IMR-90 (cell line): Measurements from ENCODE around the gene CNOT3. TPM values are rescaled to one million over a fixed set of nuclear protein-coding genes. Genes with fewer than 3 reads are reported as not detected.
"Not testable (repeated sequence)": the region's sequence is repeated elsewhere in the genome, so short reads cannot be mapped to it uniquely, and the experiment has no call there.

ENCODE experiments used
- ATAC-seq: fragments of 200-7000 bp; cut with Tn5 transposase; 2 replicates; pipeline ENCODE4 v1.9.1; 2020; ENCODE audit warnings: low read depth, mild to moderate bottlenecking, moderate library complexity
- BruUV-seq: library from RNA; stranded (reverse); fragments of 400-500 nt; replicated peaks from 2 replicates; lab custom pipeline; 2021; lab: Mats Ljungman, UMichigan
- CTCF ChIA-PET: fragments of 300-600 bp; formaldehyde crosslinking; extraction: SDS; loops from one replicate; lab custom pipeline; 2021; ENCODE audit warnings: antibody characterized with exemption; lab: Yijun Ruan, JAX
- POLR2A ChIA-PET: fragments of 300-600 bp; sonication (Branson Sonifier 250); formaldehyde crosslinking; loops from one replicate; lab custom pipeline; 2022; ENCODE audit warnings: antibody characterized with exemption; ENCODE audit not compliant: unreplicated experiment; lab: Charles Lee
- DNase-seq: peaks from one replicate; pipeline ENCODE4 v3.0.0; 2013
- H2AFZ ChIP-seq: replicated peaks from 2 replicates; pipeline ENCODE3; 2013; ENCODE audit warnings: low read length, mild to moderate bottlenecking; ENCODE audit not compliant: poor library complexity
- H2AK5ac ChIP-seq: 2 replicates; pipeline ENCODE4 v1.6.1; 2013; ENCODE audit warnings: low read depth, low read length, inconsistent platforms
- H2AK9ac ChIP-seq: replicated peaks from 2 replicates; pipeline ENCODE3; 2013; ENCODE audit warnings: mild to moderate bottlenecking, low read depth, low read length, moderate library complexity; ENCODE audit not compliant: poor library complexity
- H2BK120ac ChIP-seq: 2 replicates; pipeline ENCODE4 v1.6.1; 2013; ENCODE audit warnings: low read depth, low read length, inconsistent platforms
- H2BK15ac ChIP-seq: 3 replicates; pipeline ENCODE4 v1.6.1; 2013; ENCODE audit warnings: low read depth, low read length, inconsistent platforms
- H2BK20ac ChIP-seq: 2 replicates; pipeline ENCODE4 v1.6.1; 2013; ENCODE audit warnings: low read depth, mild to moderate bottlenecking, inconsistent platforms, low read length, moderate library complexity
- H2BK5ac ChIP-seq: 2 replicates; pipeline ENCODE4 v1.6.1; 2013; ENCODE audit warnings: mild to moderate bottlenecking, low read depth, low read length, inconsistent platforms; ENCODE audit not compliant: poor library complexity, severe bottlenecking
- H3K14ac ChIP-seq: replicated peaks from 2 replicates; pipeline ENCODE4 v1.6.1; 2013; ENCODE audit warnings: low read depth, low read length, inconsistent platforms
- H3K18ac ChIP-seq: 2 replicates; pipeline ENCODE4 v1.6.1; 2013; ENCODE audit warnings: low read depth, low read length, control low read depth
- H3K23ac ChIP-seq: 2 replicates; pipeline ENCODE4 v1.6.1; 2013; ENCODE audit warnings: low read depth, low read length, inconsistent platforms
- H3K27ac ChIP-seq: 2 replicates; pipeline ENCODE4 v1.5.1; 2013; ENCODE audit warnings: mild to moderate bottlenecking, control low read depth, low read length; ENCODE audit not compliant: insufficient read depth
- H3K27me3 ChIP-seq: 2 replicates; pipeline ENCODE4 v1.6.1; 2013; ENCODE audit warnings: low read length; ENCODE audit not compliant: control insufficient read depth, insufficient read depth
- H3K36me3 ChIP-seq: 2 replicates; pipeline ENCODE4 v1.6.1; 2013; ENCODE audit warnings: low read length, mixed read lengths; ENCODE audit not compliant: control insufficient read depth, insufficient read depth
- H3K4ac ChIP-seq: 2 replicates; pipeline ENCODE4 v1.6.1; 2013; ENCODE audit warnings: low read depth, low read length, inconsistent platforms
- H3K4me1 ChIP-seq: 2 replicates; pipeline ENCODE4 v1.6.1; 2013; ENCODE audit warnings: low read length, mixed read lengths; ENCODE audit not compliant: control insufficient read depth, insufficient read depth
- H3K4me2 ChIP-seq: 2 replicates; pipeline ENCODE4 v1.6.1; 2013; ENCODE audit warnings: low read depth, mild to moderate bottlenecking, control low read depth, low read length, moderate library complexity
- H3K4me3 ChIP-seq: 2 replicates; pipeline ENCODE4 v1.5.1; 2013; ENCODE audit warnings: low read depth, mild to moderate bottlenecking, control low read depth, low read length, moderate library complexity; ENCODE audit not compliant: insufficient read depth
- H3K56ac ChIP-seq: 2 replicates; pipeline ENCODE4 v1.6.1; 2013; ENCODE audit warnings: low read length, inconsistent platforms; ENCODE audit not compliant: insufficient read depth; ENCODE audit errors: extremely low read depth
- H3K79me1 ChIP-seq, 2 experiments: 2 replicates each; pipeline ENCODE4 v1.6.1; 2013; ENCODE audit warnings: low read length in 2 of 2, inconsistent platforms in 1 of 2, low read depth in 1 of 2
- H3K9ac ChIP-seq: 2 replicates; pipeline ENCODE4 v1.6.1; 2013; ENCODE audit warnings: low read depth, low read length, control low read depth
- H3K9me1 ChIP-seq: 2 replicates; pipeline ENCODE4 v1.6.1; 2013; ENCODE audit warnings: low read length, inconsistent platforms; ENCODE audit not compliant: insufficient read depth
- H3K9me3 ChIP-seq: 2 replicates; pipeline ENCODE4 v1.6.1; 2013; ENCODE audit warnings: low read length; ENCODE audit not compliant: control insufficient read depth, insufficient read depth
- H4K20me1 ChIP-seq: 2 replicates; pipeline ENCODE4 v1.6.1; 2013; ENCODE audit warnings: low read length, inconsistent platforms; ENCODE audit not compliant: insufficient read depth
- H4K5ac ChIP-seq: 2 replicates; pipeline ENCODE4 v1.6.1; 2013; ENCODE audit warnings: mild to moderate bottlenecking, low read depth, low read length, control low read depth
- H4K8ac ChIP-seq, 2 experiments: 2 replicates each; pipeline ENCODE4 v1.6.1; 2013; ENCODE audit warnings: low read depth in 2 of 2, low read length in 2 of 2, control low read depth in 1 of 2, inconsistent platforms in 1 of 2
- H4K91ac ChIP-seq: 2 replicates; pipeline ENCODE4 v1.6.1; 2013; ENCODE audit warnings: low read depth, low read length, inconsistent platforms; ENCODE audit not compliant: insufficient read depth
- WGBS, 2 experiments: methylation state at CpG; one replicate each; pipeline versions ENCODE4 v1.1.5 to v1.1.7; 2013; ENCODE audit warnings: missing lambda C conversion rate in 2 of 2; ENCODE audit not compliant: insufficient read length in 1 of 2; ENCODE audit errors: extremely low coverage in 2 of 2; 5-methylcytosine and 5-hydroxymethylcytosine counted together
- dilution Hi-C: fragments of 300-500 bp; cut with HindIII; formaldehyde crosslinking; loops from one replicate; pipeline ENCODE4 v1.14.3; 2018; ENCODE audit warnings: low sequenced_read_pairs; ENCODE audit not compliant: unreplicated experiment
- in situ Hi-C: fragments of 300-500 bp; cut with MboI; formaldehyde crosslinking; loops from 3 replicates; pipeline ENCODE4 v1.14.3; 2019; ENCODE audit warnings: low sequenced_read_pairs, inconsistent platforms, mixed read lengths
- intact Hi-C: fragments of 100-400 bp; cut with micrococcal nuclease; formaldehyde crosslinking; loops from 2 replicates; pipeline ENCODE4 v1.10.0; 2022
- polyA plus RNA-seq, 3 experiments: library from polyadenylated mRNA; depleted of rRNA; stranded (reverse); fragments of >200 nt; gene quantifications; 2 replicates each; pipeline ENCODE4 v1.2.3, GENCODE V29; 2012; ENCODE audit warnings: low replicate concordance in 1 of 3
- total RNA-seq: library from RNA; depleted of rRNA; stranded (reverse); fragments of >200 nt; gene quantifications from 2 replicates; pipeline ENCODE4 v1.2.3, GENCODE V29; 2012

CNOT3 gene
- total and polyA plus RNA-seq, 2 of the 4 experiments (the other 2 are of a cell fraction): 5.4 to 26.7 TPM

- H3K9ac ChIP-seq: not testable (repeated sequence)
These were observed 34.3 kb downstream of the CNOT3 start for GRCh38 chr19:54171736-54172431.

More at GRCh38 chr19:54171736-54172431, 34.3 kb downstream of the CNOT3 start:
- H4K91ac ChIP-seq, H2BK15ac ChIP-seq, H3K9me3 ChIP-seq, H2BK5ac ChIP-seq, H3K36me3 ChIP-seq, H2BK20ac ChIP-seq, H3K4me3 ChIP-seq, H3K9me1 ChIP-seq, DNase-seq, dilution Hi-C loops, H2BK120ac ChIP-seq, H3K14ac ChIP-seq, H3K27me3 ChIP-seq, H3K4ac ChIP-seq, H3K4me1 ChIP-seq, H3K18ac ChIP-seq, H2AFZ ChIP-seq, POLR2A ChIA-PET, H3K79me1 ChIP-seq, ATAC-seq, H3K4me2 ChIP-seq, BruUV-seq, H4K5ac ChIP-seq, H4K20me1 ChIP-seq, H3K56ac ChIP-seq, H3K23ac ChIP-seq, intact Hi-C loops, H2AK5ac ChIP-seq, in situ Hi-C loops, H3K27ac ChIP-seq, H4K8ac ChIP-seq: not testable (repeated sequence)
- H2AK9ac ChIP-seq: peak overlapping the region; percentile 15
- WGBS, 2 experiments: 67% methylated on average over 2 of the region's 23 CpGs; no CpG with 5 or more reads in 1 of the 2 experiments
- CTCF ChIA-PET: interaction anchor here (0.8 kb wide), 1 partner anchor 8 kb away, joined by 3 read pairs; no protein-coding TSS in a partner anchor
